Panc1 (cell line): ENCODE measurements around the gene CSF1. TPM values are rescaled to one million over a fixed set of nuclear protein-coding genes. Genes with fewer than 3 reads are reported as not detected.

ENCODE experiments used
- ATAC-seq: fragments of 200-7000 bp; cut with Tn5 transposase; 2 replicates; pipeline ENCODE4 v1.9.1; 2020; ENCODE audit warnings: mild to moderate bottlenecking, moderate library complexity
- BruUV-seq: library from RNA; stranded (reverse); fragments of 400-500 nt; replicated peaks from 2 replicates; lab custom pipeline; 2021; lab: Mats Ljungman, UMichigan
- CTCF ChIA-PET: fragments of 300-600 bp; sonication (Branson Sonifier 250); formaldehyde crosslinking; loops from one replicate; lab custom pipeline; 2022; ENCODE audit warnings: antibody characterized with exemption; lab: Charles Lee
- POLR2A ChIA-PET: fragments of 300-600 bp; sonication (Branson Sonifier 250); formaldehyde crosslinking; loops from one replicate; lab custom pipeline; 2022; ENCODE audit warnings: antibody characterized with exemption; lab: Charles Lee
- DNase-seq: peaks from one replicate; pipeline ENCODE4 v3.0.0-alpha.2; 2010; ENCODE audit warnings: low read depth, low spot score
- H3K27ac ChIP-seq: 2 replicates; pipeline ENCODE4 v1.5.1; 2011; ENCODE audit warnings: mild to moderate bottlenecking, low read length, inconsistent platforms
- H3K27me3 ChIP-seq: fragments of 200-500 bp; sonication (Bioruptor generic); 2 replicates; pipeline ENCODE4 v1.6.0; 2014; ENCODE audit warnings: low read length, inconsistent platforms; ENCODE audit not compliant: control insufficient read depth, insufficient read depth
- H3K36me3 ChIP-seq: fragments of 200-500 bp; sonication (Bioruptor generic); 2 replicates; pipeline ENCODE4 v1.5.1; 2014; ENCODE audit warnings: inconsistent platforms, mild to moderate bottlenecking, low read length, moderate library complexity; ENCODE audit not compliant: control insufficient read depth, insufficient read depth
- H3K4me1 ChIP-seq: 2 replicates; pipeline ENCODE4 v1.5.1; 2011; ENCODE audit warnings: inconsistent platforms, mild to moderate bottlenecking, low read length, moderate library complexity; ENCODE audit not compliant: control insufficient read depth, insufficient read depth
- H3K4me3 ChIP-seq, 2 experiments: 2 replicates each; pipeline ENCODE4 v1.5.1; 2011 to 2012; ENCODE audit warnings: low read depth in 2 of 2, low read length in 2 of 2, mild to moderate bottlenecking in 2 of 2, inconsistent platforms in 1 of 2, moderate library complexity in 1 of 2
- H3K9me3 ChIP-seq: fragments of 200-500 bp; sonication (Bioruptor generic); 2 replicates; pipeline ENCODE4 v1.5.1; 2014; ENCODE audit warnings: low read depth, mild to moderate bottlenecking, inconsistent platforms, low read length, moderate library complexity; ENCODE audit not compliant: control insufficient read depth, insufficient read depth
- CTCF ChIP-seq: fragments of 450-650 bp; IDR thresholded peaks from 2 replicates; pipeline ENCODE4 v1.5.1; 2017; ENCODE audit warnings: mild to moderate bottlenecking
- POLR2AphosphoS5 ChIP-seq: IDR thresholded peaks from 2 replicates; pipeline ENCODE4 v1.6.1; 2012; ENCODE audit warnings: mild to moderate bottlenecking, low read depth, low read length, moderate library complexity
- REST ChIP-seq, 2 experiments: IDR thresholded peaks; 2 replicates each; pipeline ENCODE4 v1.6.1; 2011 to 2012; ENCODE audit warnings: low read depth in 2 of 2, control low read depth in 1 of 2, low read length in 1 of 2, mild to moderate bottlenecking in 1 of 2, moderate library complexity in 1 of 2; ENCODE audit not compliant: insufficient read depth in 1 of 2
- SIN3A ChIP-seq: IDR thresholded peaks from 2 replicates; pipeline ENCODE4 v1.6.1; 2012; ENCODE audit warnings: low read depth, mild to moderate bottlenecking, low read length, moderate library complexity, borderline replicate concordance; ENCODE audit not compliant: insufficient read depth
- TCF7L2 ChIP-seq: IDR thresholded peaks from 2 replicates; pipeline ENCODE4 v1.6.1; 2011; ENCODE audit warnings: mild to moderate bottlenecking, low read depth, low read length, inconsistent platforms
- in situ Hi-C: cut with HindIII; loops from 2 replicates; pipeline ENCODE4 v1.10.0; 2016; ENCODE audit warnings: low sequenced_read_pairs, low pct_unique_long_range_greater_than_20kb
- intact Hi-C: fragments of 100-400 bp; cut with micrococcal nuclease; formaldehyde crosslinking; loops from one replicate; pipeline ENCODE4 v1.10.0; 2022; ENCODE audit not compliant: unreplicated experiment
- total RNA-seq: library from RNA; stranded (reverse); gene quantifications from one replicate; pipeline ENCODE4 v1.2.1, GENCODE V29; 2021; ENCODE audit not compliant: unreplicated experiment

Gene CSF1
- total RNA-seq, 1 experiment from 2014 or later, result 217 TPM

- BruUV-seq, result no TSS peak
- CTCF ChIA-PET, result no interaction called here
- H3K4me3 ChIP-seq, result no peak overlapping the region
- H3K27me3 ChIP-seq, result no peaks in the 10 kb centered on the region
- H3K36me3 ChIP-seq, result no peaks in the 10 kb centered on the region
- DNase-seq (no peak), ATAC-seq (no peak)
- TF ChIP-seq TCF7L2 (no peak), POLR2AphosphoS5 (no peak), SIN3A (no peak), REST (IDR thresholded peaks at IDR 0.05; ENCODE audit: insufficient read depth in 1 of 2, low read depth in 2 of 2, low read length in 1 of 2) (no peak), CTCF (no peak)
- H3K4me1 ChIP-seq, result peaks cover 8% of the 10 kb centered on the region
- intact Hi-C loops (no loop called here), in situ Hi-C loops (no loop called here)
- 0 out of 2 replicates have a peak, but pooled peaks cover 3% of the 10 kb centered on the region for H3K9me3 ChIP-seq
- H3K27ac ChIP-seq, result peak overlapping the region; percentile 95
- POLR2A ChIA-PET, result no interaction called here
These were observed 33.9 kb downstream of the CSF1 start for GRCh38 chr1:109944541-109944940.

- POLR2A ChIA-PET, result no interaction called here
- peaks cover 14% of the 10 kb centered on the region for H3K4me1 ChIP-seq
These were observed 35.9 kb downstream of the CSF1 start for GRCh38 chr1:109946511-109946910.

More at GRCh38 chr1:109946511-109946910, 35.9 kb downstream of the CSF1 start:
- H3K27ac ChIP-seq, result peak overlapping the region; percentile 95
- H3K4me3 ChIP-seq, result no peak overlapping the region
- H3K27me3 ChIP-seq, result no peaks in the 10 kb centered on the region
- in situ Hi-C loops (no loop called here), intact Hi-C loops (no loop called here)
- ATAC-seq, result no peak
- TF ChIP-seq POLR2AphosphoS5 (no peak), SIN3A (no peak), CTCF (no peak), REST (IDR thresholded peaks at IDR 0.05; ENCODE audit: insufficient read depth in 1 of 2, low read depth in 2 of 2, low read length in 1 of 2) (no peak), TCF7L2 (no peak)
- DNase-seq, result no peak
- CTCF ChIA-PET, result no interaction called here
- BruUV-seq, result no TSS peak
- no peaks in the 10 kb centered on the region for H3K9me3 ChIP-seq
- no peaks in the 10 kb centered on the region for H3K36me3 ChIP-seq
